Measurements from ENCODE around the gene TRIM68.

- TF ChIP-seq, protein P1, sequence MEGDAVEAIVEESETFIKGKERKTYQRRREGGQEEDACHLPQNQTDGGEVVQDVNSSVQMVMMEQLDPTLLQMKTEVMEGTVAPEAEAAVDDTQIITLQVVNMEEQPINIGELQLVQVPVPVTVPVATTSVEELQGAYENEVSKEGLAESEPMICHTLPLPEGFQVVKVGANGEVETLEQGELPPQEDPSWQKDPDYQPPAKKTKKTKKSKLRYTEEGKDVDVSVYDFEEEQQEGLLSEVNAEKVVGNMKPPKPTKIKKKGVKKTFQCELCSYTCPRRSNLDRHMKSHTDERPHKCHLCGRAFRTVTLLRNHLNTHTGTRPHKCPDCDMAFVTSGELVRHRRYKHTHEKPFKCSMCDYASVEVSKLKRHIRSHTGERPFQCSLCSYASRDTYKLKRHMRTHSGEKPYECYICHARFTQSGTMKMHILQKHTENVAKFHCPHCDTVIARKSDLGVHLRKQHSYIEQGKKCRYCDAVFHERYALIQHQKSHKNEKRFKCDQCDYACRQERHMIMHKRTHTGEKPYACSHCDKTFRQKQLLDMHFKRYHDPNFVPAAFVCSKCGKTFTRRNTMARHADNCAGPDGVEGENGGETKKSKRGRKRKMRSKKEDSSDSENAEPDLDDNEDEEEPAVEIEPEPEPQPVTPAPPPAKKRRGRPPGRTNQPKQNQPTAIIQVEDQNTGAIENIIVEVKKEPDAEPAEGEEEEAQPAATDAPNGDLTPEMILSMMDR (IDR thresholded peaks at IDR 0.05 in 8 of 11, conservative IDR thresholded peaks at IDR 0.05 in 3 of 11) = no peak
- TF ChIP-seq POLR2A (IDR thresholded peaks at IDR 0.05) = no peak
- TF ChIP-seq POLR2AphosphoS5 (IDR thresholded peaks at IDR 0.05) = no peak
Observed at GRCh38 chr11:4581443-4581842, 26.6 kb downstream of the TRIM68 start, which contains the start of gene OR52I2.

Data from spleen (tissue), 7 donors.